ENCODE measurements around the gene ZBTB20. TPM values are rescaled to one million over a fixed set of nuclear protein-coding genes. Genes with fewer than 3 reads are reported as not detected.

Gene ZBTB20
- polyA plus RNA-seq, 3 donors: 1.3 to 3.2 (median 2.0) TPM

- DNase-seq: no peak
- H3K9me3 Mint-ChIP-seq: peaks cover 4 to 11% (median 8%) of the 10 kb centered on the region in 7 donors
- TF ChIP-seq CTCF (IDR thresholded peaks at IDR 0.05): no peak
- Histone ChIP-seq H3K9ac (ENCODE audit: insufficient read depth, low read length, poor library complexity, severe bottlenecking) (no peak overlapping the region), H3K4me1 (ENCODE audit: control insufficient read depth in 1 of 2, insufficient read depth in 2 of 2, low read length in 2 of 2) (no peaks in the 10 kb centered on the region), H3K9me3 (replicated peaks in 1 of 2; ENCODE audit: control insufficient read depth in 1 of 2, insufficient read depth in 1 of 2, low read length in 2 of 2) (peaks cover 0 to 3% of the 10 kb centered on the region in 2 donors), H3K79me2 (ENCODE audit: insufficient read depth, low read length) (no peaks in the 10 kb centered on the region), H3K36me3 (replicated peaks in 1 of 2; ENCODE audit: control insufficient read depth in 1 of 2, insufficient read depth in 2 of 2, low read length in 2 of 2) (no peaks in the 10 kb centered on the region), H3K27me3 (ENCODE audit: control insufficient read depth in 2 of 2, insufficient read depth in 2 of 2, low read length in 2 of 2) (no peaks in the 10 kb centered on the region), H2AFZ (ENCODE audit: insufficient read depth, low read depth, low read length, poor library complexity, severe bottlenecking) (no peak overlapping the region), H4K20me1 (ENCODE audit: insufficient read depth, low read length) (no peaks in the 10 kb centered on the region), H3K4me3 (replicated peaks in 1 of 3; ENCODE audit: low read depth in 2 of 3, low read length in 3 of 3) (no peak overlapping the region), H3K27ac (ENCODE audit: low read depth in 1 of 2, low read length in 2 of 2) (no peak overlapping the region), H3K4me2 (replicated peaks; ENCODE audit: extremely low read depth, low read length, poor library complexity, severe bottlenecking) (no peak overlapping the region)
- intact Hi-C loops (cut with micrococcal nuclease): no loop called here
- H3K36me3 Mint-ChIP-seq: no peaks in the 10 kb centered on the region
- H3K4me3 Mint-ChIP-seq: no peak overlapping the region
- peaks cover 0 to 1% (median 0%) of the 10 kb centered on the region in 3 donors for H3K27me3 Mint-ChIP-seq (ENCODE audit: low read depth in 3 of 3)
- no peak overlapping the region for H3K27ac Mint-ChIP-seq
- no CpG with 5 or more reads among the region's 1 CpG for WGBS (ENCODE audit: insufficient coverage)
- H3K4me1 Mint-ChIP-seq: no peaks in the 10 kb centered on the region
Measured at GRCh38 chr3:114639171-114639570, 507.9 kb downstream of the ZBTB20 start.

GRCh38 chr3:114635878-114636277 lies 511.2 kb downstream of the ZBTB20 start:
- Histone ChIP-seq H3K36me3 (replicated peaks in 1 of 2; ENCODE audit: control insufficient read depth in 1 of 2, insufficient read depth in 2 of 2, low read length in 2 of 2) (no peaks in the 10 kb centered on the region), H3K9ac (ENCODE audit: insufficient read depth, low read length, poor library complexity, severe bottlenecking) (no peak overlapping the region), H2AFZ (ENCODE audit: insufficient read depth, low read depth, low read length, poor library complexity, severe bottlenecking) (no peak overlapping the region), H3K27ac (ENCODE audit: low read depth in 1 of 2, low read length in 2 of 2) (no peak overlapping the region), H3K4me2 (replicated peaks; ENCODE audit: extremely low read depth, low read length, poor library complexity, severe bottlenecking) (no peak overlapping the region), H3K4me1 (ENCODE audit: control insufficient read depth in 1 of 2, insufficient read depth in 2 of 2, low read length in 2 of 2) (no peaks in the 10 kb centered on the region), H4K20me1 (ENCODE audit: insufficient read depth, low read length) (no peaks in the 10 kb centered on the region), H3K27me3 (ENCODE audit: control insufficient read depth in 2 of 2, insufficient read depth in 2 of 2, low read length in 2 of 2) (no peaks in the 10 kb centered on the region), H3K9me3 (replicated peaks in 1 of 2; ENCODE audit: control insufficient read depth in 1 of 2, insufficient read depth in 1 of 2, low read length in 2 of 2) (peaks cover 0 to 3% of the 10 kb centered on the region in 2 donors), H3K4me3 (replicated peaks in 1 of 3; ENCODE audit: low read depth in 2 of 3, low read length in 3 of 3) (no peak overlapping the region), H3K79me2 (ENCODE audit: insufficient read depth, low read length) (no peaks in the 10 kb centered on the region)
- Mint-ChIP-seq H3K4me3 (no peak overlapping the region), H3K27ac (no peak overlapping the region), H3K36me3 (no peaks in the 10 kb centered on the region), H3K4me1 (no peaks in the 10 kb centered on the region), H3K27me3 (ENCODE audit: low read depth in 3 of 3) (peaks cover 0 to 1% (median 0%) of the 10 kb centered on the region in 3 donors), H3K9me3 (peaks cover 4 to 11% (median 8%) of the 10 kb centered on the region in 7 donors)
- no peak for DNase-seq
- intact Hi-C loops (cut with micrococcal nuclease): no loop called here
- WGBS (ENCODE audit: insufficient coverage): 100% methylated on average over 1 of the region's 2 CpGs
- TF ChIP-seq CTCF (IDR thresholded peaks at IDR 0.05): no peak

Measured in CD14-positive monocyte (primary cell).